ENCODE measurements around the gene OVCH1.
A peak's percentile ranks its signal among the peaks of the same experiment; 100 is the strongest.
"Not testable (repeated sequence)": the region's sequence is repeated elsewhere in the genome, so short reads cannot be mapped to it uniquely, and the experiment has no call there.

The OVCH1 gene

DNA sequence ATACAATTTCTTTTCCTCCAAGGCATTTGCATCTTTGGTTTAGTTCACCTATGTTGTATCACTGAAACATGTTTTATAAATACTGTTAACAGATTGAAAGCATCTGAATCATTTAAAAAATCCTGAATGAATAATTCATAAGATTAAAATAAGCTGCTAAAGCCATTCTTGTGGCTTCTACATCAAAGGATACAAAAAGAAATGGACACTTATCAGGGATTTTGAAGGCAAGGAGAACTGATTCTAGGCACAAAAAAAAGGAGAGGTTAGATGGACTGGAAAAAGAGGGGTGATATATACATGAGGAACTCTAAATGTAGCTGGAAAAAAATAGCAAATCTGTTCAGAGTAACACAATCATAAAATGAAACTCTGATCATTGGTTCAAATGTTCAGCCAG, 5.8 kb upstream of the OVCH1 start:
- DNase-seq, result no peak

DNA sequence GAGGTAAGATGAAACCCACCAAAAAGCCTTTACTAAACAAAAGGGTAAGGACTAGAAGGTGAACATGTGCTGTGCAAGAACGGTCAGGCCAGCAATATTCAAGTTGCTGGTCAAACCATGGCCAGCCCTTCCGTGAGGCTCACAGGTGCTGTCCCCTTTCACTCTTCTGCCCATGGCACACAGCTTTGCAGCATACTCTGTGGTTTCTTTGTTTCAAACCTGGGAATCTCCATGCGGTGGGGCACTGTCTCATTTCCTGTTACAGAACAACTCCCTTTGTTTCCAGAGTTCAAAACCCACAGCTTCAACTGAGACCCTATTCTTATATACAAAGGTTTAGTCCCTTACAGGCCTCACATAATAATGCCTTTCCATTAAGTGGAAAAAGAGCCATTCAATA, 1.7 kb upstream of the OVCH1 start:
- DNase-seq, result no peak

DNA sequence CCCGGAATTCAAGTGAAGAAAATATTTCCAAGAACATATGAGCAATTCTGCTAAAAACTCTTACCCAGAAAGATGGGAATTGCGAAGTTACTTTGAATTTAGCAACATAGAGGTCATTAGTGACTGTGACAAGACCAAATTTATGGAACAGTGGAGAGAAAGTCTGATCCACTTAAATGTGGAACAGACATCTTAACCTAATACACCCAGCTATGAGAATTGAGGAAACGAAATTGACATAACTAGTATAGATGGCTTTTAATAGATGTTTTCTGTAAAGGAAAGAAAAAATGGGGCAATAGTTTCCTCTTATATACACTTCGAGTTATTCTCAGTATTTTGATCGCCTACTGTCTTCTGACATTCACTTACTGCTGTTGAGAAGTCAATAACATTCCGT, 4.6 kb downstream of the OVCH1 start:
- peak; percentile 14 to 84 for DNase-seq

DNA sequence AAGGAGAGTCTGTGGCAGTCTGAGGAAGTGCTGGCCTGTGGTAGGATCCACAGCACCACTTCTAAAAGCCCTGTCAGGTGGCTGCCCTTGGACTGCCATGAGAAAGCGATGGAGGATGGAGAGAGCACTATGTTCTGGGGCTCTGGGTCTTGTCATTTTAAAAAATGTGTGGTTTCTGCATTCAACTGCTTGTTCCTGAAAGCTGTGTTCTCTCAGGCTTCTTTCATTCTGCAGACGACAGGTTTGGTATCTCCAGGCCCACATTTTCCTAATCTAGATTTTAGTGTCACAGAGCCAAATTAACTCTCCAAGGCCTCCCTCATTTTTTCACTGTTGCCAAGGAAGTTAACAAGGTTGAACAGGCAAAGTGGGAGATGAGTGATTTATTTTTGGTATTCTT, 10.5 kb downstream of the OVCH1 start:
- no peak for DNase-seq

DNA sequence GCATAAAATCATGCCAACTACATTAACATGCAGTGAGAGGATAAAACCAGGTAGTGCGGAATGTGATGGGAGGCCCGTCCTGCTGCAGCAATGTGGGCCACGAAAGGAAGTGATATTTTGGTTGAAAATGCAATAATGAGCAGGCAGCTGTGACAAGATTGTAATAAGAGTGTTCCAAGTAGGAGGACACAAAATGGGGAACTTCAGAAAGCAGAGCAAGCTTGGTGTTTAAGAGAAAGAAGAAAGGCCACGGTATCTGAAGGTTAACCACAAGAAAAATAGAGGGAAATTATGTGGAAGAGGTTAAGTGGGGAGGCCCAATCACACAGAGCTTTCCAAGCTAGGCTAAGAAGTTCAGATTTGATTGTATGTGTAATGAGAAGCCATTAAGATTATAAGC, 34.3 kb downstream of the OVCH1 start:
- no peak for DNase-seq

DNA sequence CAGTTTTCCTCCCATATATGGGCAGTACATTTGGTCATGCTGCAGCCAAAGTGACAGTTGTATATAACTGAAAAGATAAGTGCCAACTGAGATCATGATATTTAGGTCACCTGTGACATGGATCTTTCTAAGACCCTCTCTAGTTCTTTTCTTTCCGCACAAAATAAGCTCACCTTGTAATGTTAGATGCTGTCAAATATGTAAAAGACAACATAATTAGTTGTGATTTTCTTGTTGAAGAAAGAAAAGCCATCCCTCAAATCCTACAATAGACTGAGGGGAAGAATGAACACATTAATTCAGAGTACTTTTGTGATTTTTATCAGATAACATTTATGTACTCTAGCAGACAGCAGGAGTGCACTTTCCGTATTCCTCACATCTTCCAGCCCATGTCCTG, 37.4 kb downstream of the OVCH1 start:
- DNase-seq, result no peak

DNA sequence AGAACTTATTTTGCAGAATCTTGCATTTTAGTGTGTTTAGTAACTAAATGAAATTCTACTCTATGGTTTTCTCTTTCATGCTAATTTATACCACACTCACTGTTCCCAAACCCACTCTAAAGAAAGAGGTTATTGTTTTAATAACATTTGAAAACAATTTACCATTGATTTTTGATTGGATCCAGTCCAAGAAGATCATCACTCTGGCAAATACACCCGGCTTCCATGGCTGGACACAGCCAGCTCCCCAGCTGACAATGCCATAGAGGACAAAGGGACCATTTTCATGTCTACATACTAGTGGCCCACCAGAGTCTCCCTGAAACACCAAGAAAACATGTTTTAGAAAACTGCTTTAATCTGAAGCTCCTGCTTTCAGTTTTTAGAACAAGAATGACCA, 42.4 kb downstream of the OVCH1 start:
- DNase-seq, result no peak

DNA sequence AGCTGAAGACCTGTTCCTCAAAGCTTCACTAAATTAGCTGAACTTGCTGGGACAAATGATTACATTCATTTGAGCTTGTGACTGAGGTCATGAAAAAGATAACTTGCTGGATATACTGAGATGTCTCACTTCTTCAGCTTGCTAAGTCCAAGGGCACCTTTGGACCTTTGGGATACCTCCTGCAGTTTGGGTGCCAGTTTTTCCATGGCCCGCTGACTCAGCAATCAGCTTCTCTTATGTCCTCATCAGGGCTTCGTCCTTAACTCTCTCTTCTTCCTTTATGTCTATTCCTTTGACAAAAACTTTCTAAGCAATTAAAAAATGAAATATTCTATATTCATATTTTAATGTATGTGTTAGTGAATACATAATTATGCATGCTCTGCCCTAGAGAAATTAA, 45.6 kb downstream of the OVCH1 start:
- DNase-seq, result no peak

DNA sequence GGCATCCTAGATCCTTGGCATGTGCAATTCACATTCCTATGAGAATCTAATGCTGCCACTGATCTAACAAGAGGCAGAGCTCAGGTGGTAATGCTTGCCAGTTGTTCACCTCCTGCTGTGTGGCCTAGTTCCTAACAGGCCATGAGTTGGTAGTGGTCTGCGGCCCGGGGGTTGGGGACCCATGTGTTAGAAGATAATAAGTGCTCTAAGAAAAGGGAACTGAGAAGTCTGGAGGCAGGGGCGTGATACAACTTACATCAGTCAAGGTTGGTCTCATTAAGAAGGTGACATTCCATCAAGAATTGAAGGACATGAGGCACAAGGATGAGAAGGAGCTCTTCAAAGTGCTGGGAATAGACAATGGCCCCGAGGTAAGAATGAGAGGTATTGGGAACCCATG, 49.3 kb downstream of the OVCH1 start:
- DNase-seq, result no peak

DNA sequence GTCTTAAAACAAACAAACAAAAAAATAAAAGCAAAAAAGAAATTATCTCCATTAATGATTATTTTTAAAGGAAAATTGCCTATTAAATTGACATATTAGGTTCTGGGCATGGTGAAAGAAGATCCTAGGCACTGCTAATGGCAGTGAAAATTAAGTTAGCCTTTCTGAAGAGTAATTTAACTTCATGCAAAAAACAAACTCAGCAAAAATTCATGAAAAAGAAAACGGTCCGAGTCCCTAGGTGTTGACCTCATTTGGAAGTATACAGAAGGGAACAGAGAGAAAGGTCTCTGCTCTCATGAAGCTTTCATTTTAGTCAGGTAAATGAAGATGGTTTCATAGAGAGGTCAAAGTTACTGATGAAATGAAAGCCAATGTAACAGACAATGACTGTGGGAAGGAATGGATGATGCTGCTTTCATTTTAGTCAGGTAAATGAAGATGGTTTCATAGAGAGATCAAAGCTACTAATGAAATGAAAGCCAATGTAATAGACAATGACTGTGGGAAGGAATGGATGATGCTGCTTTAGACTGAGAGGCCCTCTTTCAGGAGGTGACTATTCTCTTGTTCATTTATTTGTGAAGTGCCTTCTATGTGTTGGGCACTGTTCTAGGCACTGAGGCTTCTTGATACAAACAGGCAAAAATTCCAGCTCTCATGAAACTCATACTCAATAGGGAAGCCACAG, 50.1 kb downstream of the OVCH1 start:
- DNase-seq, result no peak

DNA sequence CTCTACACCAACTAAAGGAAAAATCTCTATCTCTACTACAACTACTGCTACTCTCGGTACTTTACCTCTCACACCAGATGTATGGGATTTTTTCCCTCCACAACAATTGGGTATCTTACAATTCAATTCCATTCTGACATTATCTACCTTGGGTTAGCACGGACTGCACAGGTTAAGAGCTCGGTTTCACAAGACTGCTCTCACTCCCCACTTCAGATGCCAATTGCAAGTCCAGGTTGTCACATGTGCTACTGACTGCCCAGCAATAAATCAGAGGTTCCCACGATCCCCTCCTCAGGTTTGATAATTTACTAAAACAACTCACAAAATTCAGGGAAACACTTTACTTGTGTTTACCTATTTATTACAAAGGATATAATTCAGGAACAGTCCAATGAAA, 58.0 kb downstream of the OVCH1 start:
- no peak for DNase-seq

DNA sequence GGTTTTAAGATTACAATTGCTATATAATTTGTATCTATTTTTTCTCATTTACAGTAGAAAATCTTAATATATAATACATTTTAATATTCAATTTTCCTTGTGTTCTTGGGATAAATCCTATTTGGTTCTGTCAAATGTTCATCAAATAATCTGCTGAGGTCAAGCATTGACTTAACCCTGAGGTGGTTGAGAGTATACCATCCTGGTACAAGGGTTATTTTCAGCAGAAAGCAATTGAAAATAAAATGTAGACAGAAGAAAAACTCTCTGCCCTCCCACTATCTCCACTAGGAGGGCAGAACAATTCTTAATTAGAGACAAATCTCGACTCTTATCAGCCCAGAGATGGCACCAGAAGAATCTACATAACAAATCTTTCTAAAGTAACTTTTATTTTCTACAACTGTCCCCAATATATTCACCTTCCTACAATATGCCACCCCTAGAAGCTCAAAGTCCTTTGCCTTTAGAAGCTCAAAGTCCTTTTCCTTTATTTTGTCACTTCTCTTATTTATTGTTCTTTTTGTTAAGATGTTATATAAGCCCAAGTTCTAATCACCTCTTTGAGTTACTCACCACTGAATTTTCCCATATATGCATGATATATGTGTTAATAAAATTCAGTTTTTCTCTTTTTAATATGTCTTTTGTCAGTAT, 58.6 kb downstream of the OVCH1 start:
- DNase-seq, result no peak

DNA sequence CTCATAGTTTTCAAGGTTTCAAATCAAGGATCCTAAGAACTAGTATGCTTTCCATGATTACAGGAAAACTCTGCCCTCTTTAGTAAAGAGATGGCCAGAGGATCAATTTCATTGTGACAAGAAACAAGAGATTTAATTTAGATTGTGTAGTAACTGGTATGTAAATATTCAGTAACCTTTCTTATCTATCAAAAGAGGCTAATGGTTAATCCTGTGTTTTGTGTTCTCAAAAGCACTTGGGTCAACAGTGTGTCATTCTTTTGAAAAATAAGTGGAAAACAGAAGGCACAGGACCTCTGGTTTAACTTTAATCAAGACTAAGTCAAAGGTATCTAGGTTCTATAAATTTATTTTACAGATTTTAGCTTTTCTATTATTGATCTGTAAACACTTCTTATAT, 59.9 kb downstream of the OVCH1 start:
- no peak for DNase-seq

DNA sequence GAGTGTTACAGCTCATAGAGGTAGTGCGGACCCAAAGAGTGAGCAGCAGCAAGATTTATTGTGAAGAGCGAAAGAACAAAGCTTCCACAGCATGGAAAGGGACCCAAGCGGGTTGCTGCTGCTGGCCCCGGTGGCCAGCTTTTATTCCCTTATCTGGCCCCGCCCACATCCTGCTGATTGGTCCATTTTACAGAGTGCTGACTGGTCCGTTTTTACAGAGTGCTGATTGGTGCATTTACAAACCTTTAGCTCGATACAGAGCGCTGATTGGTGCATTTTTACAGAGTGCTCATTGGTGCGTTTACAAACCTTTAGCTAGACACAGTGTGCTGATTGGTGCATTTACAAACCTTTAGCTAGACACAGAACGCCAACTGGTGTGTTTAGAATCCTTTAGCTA, 60.7 kb downstream of the OVCH1 start:
- DNase-seq, result not testable (repeated sequence)

DNA sequence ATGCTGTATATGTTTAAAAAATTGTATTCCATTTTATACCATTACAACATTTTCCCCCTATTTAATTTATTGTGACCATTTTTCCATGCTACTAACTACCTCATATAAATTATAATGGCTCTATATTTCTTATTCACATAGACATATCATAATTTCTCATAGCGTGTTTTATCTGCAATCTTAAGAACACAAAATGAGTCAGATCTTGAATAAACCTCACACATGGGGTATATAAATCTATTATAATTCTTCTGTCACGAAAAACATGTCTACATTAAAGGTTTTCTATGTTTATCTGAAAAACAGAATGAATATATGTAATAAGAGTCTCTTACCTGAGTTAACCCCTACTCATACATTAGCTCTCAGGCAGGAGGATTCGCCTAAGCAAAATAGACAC, 66.0 kb downstream of the OVCH1 start:
- DNase-seq, result no peak

DNA sequence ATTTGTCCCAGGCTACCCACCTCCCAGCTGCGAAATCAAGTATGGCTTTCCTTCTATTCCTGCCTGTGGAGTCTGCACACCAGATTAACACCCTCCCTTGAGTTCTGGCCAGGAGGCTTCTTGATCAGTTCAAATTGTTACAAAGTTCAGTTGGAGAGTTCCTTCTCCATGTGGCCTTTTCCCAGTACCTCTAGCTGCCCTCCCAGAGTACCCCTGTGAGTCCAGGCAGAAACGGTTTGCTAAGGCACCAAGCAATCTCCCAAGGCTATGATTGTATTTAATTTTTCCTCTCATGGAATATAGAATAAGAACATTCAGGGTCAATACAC, 66.8 kb downstream of the OVCH1 start:
- DNase-seq, result no peak

DNA sequence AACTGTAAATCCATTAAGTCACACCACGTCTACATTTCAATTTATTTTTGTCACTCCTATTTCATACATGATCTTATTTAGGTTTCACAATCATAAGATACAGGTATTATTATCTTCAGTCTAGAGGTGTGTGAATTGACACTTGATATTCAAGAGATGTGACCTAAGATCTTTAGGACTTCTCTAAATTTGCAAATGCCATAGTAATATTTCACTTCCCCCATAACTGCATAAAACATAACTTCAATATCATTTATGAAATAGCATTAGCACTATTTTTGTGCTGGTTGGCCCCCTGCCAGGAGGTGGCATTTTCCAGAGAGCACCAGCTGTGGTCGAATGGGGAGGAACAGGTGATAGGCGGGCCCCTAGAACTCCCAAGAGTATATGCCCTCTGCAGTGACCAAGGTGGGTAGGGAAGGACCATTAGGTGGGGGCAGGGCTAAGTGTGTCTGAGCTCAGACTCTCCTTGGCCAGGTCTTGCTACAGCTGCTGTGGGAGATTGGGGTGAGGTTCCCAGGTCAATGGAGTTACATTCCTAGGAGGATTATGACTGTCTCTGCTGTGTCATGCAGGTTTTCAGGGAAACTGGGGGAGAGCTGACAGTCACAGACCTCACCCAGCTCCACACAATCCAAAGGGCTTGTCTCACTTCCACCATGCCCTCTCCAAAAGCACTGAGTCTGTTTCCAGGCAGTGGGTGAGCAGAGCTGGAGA, 67.3 kb downstream of the OVCH1 start:
- peak in 1 of 2 donors; percentile 42 for DNase-seq

DNA sequence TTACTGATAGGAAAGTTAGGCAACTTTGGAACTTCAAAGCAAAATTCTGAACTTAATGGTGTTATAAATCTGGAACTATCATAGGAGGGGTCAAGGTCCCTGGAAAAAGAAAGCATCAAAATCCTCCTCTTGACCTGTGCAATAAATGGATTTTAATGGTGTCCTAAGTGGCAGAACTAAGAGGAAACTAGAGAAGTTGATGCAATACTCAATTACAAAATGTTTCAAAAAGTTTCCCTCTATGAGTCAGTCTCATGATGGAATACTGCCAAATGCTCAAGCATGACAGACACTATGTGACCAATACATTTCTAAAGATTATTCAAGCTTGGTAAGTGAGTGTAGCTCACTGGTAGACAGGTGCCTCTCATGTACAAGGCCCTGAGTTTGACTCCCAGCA, 68.9 kb downstream of the OVCH1 start:
- DNase-seq, result peak; percentile 75 to 97

DNA sequence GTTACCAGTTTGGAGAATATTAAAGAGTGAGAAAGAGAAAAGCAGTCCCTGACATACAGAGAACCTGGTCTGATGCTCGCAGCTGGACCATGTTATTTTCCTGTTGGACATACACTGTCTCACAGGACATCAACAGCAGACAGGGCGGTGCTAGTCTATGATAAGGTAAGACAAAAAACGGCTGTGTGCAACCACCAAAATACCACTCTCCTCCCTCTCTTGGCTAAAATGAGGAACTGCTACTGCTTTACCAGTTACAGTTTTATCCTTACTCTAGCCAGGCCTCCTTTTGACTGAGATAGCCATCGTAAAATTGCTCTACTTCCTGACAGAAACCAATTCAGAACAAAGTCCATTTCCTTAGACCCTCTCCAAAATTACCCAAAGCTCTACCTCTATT, 69.5 kb downstream of the OVCH1 start:
- peak; percentile 27 to 67 for DNase-seq

DNA sequence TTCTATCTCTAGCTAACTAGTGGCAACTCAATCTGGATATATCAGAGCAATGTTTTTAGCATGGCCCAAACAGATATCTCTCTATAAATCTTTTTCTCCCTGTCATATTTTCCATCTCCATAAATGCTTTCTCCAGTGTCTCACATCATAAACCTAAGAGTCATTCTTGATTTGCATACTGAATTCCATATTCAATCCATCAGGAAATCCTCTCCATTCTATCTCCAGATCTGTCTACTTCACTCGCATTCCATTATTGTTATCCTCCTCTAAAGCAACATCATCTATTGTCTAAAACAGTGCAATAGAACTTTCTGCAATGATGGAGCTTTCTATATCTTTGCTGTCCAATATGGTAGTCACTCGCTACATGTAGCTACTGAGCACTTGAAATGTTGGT, 71.0 kb downstream of the OVCH1 start:
- DNase-seq, result no peak

DNA sequence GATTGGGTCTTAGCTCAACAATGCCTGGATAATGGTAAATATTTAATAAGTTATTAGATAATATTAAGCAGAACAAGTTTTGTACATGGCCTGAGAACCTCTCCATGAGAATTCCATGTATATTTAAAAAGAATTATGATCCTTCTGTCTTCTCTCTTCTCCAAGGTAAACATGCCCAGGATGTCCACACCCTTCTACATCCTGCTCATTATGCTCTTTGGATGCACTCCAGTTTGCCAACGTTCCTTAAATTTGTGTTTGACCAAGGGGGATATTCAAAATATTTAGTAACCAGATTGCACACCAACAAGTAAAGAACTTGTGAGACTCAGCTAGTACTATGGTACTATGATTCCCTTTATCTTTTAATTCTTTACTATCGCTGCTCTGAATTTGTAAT, 71.8 kb downstream of the OVCH1 start:
- no peak for DNase-seq

DNA sequence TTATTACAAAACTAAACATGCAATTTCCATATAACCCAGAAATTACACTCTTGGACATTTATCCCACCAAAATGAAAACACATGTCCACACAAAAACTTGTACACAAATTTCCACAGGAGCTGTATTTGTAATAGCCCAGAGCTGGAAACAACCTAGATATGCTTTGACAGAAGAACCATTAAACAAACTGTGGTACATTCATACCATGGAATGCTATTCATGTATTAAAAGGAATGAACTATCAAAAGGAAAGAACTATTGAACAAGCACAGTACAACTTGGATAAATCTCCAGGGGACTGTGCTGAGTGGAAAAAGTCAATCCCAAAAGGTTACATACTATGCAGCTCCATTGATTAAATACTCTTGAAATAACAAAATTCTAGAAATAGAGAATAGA, 80.7 kb downstream of the OVCH1 start:
- DNase-seq, result no peak

DNA sequence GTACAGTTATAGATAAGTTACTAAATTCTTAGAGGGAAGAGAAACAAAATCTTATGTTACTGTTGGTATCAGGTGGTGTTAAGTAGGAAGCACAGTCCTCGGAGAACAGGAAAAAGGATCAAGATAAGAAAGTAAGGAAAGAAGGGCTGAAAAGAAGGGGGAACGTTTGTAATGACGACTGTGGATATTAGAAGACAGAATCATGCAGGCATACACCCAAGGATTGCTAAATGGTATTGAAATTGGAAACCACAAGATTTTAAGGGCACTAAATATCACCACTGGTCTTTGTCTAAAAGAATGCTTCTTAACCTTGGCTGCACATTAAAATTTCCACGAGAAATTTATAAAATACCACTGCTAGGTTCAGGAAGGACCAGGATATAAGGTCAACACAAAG, 82.4 kb downstream of the OVCH1 start:
- DNase-seq, result no peak

DNA sequence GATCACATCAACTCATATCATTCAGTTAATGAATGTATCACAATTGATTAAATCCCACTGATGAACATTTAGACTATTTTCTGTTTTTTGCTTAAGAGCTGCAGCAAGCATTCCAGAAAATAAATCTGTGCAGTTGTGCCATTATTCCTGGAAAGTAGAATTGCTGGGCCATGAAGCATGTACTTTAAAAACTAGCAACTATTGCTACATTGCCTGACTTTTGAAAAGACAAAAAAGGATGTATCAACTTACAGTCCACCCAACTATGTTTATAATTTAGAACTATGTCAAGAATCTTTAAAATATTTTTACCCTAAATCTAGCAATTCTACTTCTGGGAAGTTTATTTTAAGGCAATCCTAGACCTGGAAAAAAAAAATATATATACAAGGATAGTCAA, 83.1 kb downstream of the OVCH1 start:
- DNase-seq, result no peak
